ENCODE data around the gene LACRT.

The LACRT gene

DNA sequence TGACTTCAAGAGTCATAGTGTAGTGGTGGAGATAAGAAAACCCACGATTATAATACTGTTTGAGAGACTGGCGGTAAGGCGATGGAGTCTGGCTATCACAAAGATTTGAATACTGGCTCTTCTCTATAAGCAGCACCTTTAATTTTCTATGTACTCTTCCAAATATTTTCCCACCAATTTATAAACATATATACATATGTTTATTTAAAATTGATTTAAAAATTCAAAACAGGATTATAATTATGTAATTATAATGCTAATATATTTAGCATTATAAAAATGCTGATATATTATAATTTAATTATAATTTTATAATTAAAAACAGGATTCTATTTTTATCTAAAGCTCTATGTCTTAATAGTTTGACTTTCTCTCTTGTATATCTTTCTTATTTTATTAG, 28.9 kb upstream of the LACRT start:
- no peak overlapping the region for H3K4me3 ChIP-seq (ENCODE audit: low read depth, low read length)
- in situ Hi-C loops (cut with HindIII; ENCODE audit: low sequenced_read_pairs), result no loop called here
- no peak for DNase-seq (ENCODE audit: low read depth)
- TF ChIP-seq, protein P1, sequence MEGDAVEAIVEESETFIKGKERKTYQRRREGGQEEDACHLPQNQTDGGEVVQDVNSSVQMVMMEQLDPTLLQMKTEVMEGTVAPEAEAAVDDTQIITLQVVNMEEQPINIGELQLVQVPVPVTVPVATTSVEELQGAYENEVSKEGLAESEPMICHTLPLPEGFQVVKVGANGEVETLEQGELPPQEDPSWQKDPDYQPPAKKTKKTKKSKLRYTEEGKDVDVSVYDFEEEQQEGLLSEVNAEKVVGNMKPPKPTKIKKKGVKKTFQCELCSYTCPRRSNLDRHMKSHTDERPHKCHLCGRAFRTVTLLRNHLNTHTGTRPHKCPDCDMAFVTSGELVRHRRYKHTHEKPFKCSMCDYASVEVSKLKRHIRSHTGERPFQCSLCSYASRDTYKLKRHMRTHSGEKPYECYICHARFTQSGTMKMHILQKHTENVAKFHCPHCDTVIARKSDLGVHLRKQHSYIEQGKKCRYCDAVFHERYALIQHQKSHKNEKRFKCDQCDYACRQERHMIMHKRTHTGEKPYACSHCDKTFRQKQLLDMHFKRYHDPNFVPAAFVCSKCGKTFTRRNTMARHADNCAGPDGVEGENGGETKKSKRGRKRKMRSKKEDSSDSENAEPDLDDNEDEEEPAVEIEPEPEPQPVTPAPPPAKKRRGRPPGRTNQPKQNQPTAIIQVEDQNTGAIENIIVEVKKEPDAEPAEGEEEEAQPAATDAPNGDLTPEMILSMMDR (IDR thresholded peaks at IDR 0.05; ENCODE audit: low read depth, low read length, missing control alignments), result no peak

DNA sequence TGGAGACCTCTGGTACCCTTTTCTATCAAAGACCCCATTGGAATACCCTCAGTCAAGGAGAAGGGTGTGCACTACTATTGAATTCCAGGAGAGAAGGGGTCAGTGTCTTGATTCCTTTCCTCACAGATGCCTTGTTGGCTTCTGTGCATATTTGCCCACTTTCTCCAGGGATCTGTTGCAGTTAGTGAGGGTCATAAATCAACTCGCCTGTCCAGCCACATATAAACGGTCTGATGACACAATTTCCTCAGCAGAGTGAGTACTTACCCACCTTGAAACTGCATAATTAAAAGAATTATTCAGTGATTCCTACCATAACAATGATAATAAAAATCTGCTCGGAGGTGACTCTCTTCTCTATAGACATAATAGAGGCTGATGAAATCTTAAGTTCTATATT, 27.3 kb upstream of the LACRT start:
- no peak overlapping the region for H3K4me3 ChIP-seq (ENCODE audit: low read depth, low read length)
- TF ChIP-seq, protein P1 (IDR thresholded peaks at IDR 0.05; ENCODE audit: low read depth, low read length, missing control alignments), result no peak
- in situ Hi-C loops (cut with HindIII; ENCODE audit: low sequenced_read_pairs), result no loop called here
- DNase-seq (ENCODE audit: low read depth), result no peak

DNA sequence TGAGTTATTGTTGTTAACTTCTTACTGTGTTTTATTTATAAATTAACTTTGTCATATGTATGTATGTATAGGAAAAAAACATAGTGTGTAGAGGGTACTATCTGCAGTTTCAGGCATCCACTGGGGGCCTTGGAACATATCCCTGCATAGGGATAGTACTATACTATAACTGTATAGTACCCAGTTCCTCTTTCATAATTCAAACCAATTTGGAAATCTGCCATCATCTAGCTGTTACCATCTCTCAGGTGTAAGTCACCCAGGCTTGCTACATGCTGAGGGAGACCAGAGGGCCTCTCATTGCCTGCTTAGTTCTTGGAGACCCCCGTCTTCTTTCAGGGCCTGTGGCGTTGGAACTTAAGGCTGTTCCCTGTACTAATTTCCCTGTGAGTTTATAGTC, 26.4 kb upstream of the LACRT start:
- in situ Hi-C loops (cut with HindIII; ENCODE audit: low sequenced_read_pairs), result no loop called here
- no peak overlapping the region for H3K4me3 ChIP-seq (ENCODE audit: low read depth, low read length)
- DNase-seq (ENCODE audit: low read depth), result no peak
- TF ChIP-seq, protein P1 (IDR thresholded peaks at IDR 0.05; ENCODE audit: low read depth, low read length, missing control alignments), result no peak

DNA sequence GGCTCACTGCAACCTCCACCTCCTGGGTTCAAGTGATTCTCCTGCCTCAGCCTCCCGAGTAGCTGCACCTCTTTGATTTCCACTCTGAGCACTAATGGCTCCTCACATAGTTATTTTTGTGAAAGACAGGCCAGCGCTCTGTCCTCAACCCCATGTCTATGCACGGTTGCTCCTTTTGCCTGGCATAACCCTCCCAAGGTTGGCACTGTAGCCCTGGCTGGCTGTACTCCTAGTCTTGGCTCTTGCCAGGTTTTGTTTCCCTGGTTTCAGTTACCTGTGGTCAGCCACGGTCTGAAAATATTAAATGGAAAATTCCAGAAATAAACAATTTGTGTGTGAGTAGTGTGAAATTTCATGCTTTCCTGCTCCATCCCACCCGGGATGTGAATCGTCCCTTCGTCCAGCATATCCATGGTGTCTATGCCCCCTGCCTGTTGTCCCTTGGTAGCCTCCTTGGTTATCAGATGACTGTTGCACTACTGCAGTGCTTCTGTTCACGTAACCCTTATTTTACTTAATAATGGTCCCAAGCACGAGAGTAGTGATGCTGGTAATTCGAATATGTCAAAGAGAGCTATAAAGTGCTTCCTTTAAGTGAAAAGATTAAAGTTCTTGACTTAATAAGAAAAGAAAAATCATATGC, 25.7 kb upstream of the LACRT start:
- TF ChIP-seq, protein P1 (IDR thresholded peaks at IDR 0.05; ENCODE audit: low read depth, low read length, missing control alignments), result no peak
- DNase-seq (ENCODE audit: low read depth), result no peak
- in situ Hi-C loops (cut with HindIII; ENCODE audit: low sequenced_read_pairs), result no loop called here
- no peak overlapping the region for H3K4me3 ChIP-seq (ENCODE audit: low read depth, low read length)

DNA sequence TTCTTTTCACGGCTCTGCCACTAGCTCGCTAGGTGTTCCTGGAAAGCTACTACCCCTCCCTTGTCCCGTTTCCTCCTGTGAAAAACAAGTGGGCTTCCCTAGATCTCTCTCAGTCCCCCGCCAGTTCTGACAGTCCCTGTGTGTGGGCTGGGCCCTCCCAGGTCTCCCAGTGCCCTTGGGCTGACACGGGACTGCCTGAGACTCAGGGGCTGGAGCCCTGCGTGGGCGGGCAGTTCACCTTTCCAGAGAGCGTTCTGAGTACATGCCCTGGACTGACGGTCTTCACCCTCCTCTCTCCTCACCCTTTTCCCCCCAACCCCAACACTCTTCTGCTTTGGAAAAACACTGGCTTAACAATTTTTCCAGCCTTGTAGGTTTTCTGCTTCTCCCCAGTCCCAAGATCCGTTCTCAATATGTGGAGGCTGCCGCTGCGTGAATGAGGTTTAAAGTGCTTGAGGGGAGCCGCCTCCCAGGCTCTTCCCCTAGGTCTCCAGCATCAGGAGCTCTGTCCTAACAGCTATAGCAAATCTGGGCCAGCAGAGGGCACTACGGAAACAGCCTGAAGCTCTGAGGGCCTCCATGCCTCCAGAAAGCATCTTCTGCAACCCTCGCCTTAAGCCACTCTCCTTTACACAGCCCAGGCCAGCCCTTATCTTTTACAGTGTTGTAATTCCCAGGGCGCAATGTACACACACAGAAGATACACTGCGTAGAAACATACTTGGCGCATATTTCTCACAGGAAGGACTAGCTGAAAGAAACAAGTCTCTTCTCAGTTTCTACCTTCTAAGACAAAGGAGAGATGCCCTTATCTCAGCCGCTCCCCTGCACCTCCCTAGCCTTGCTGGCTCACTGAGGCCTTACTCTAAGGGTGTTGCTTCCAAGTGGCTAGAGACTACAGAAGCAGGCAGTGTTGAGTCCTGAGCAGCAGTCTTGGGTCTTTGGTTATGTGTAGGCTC, 23.9 kb upstream of the LACRT start:
- no peak for DNase-seq (ENCODE audit: low read depth)
- TF ChIP-seq, protein P1 (IDR thresholded peaks at IDR 0.05; ENCODE audit: low read depth, low read length, missing control alignments), result peak; percentile 42
- in situ Hi-C loops (cut with HindIII; ENCODE audit: low sequenced_read_pairs), result no loop called here

DNA sequence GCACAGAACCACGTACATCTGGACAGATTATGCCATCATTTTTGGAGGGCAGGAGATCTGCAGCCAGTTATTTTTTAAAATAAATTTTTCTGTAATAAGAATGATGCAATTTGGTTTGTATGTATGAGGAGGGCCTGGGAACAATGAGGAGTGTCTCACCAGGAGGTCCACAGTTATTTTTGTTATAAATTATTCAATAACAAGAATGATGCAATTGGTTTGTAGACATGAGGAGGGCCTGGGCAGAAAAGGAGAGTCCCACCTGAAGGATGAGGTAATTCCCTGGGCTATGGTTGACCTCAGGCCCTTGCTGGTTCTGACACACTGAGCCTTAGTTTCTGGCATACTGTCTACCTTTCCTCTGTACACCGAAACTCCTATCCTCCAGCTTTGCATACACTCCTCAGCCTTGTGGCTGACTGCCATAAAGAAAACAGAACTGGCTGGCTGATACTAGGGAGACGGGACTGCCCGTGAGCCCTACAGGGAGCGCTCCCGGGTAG, 22.5 kb upstream of the LACRT start:
- H3K4me3 ChIP-seq (ENCODE audit: low read depth, low read length), result no peak overlapping the region
- no peak for DNase-seq (ENCODE audit: low read depth)
- in situ Hi-C loops (cut with HindIII; ENCODE audit: low sequenced_read_pairs), result no loop called here
- TF ChIP-seq, protein P1 (IDR thresholded peaks at IDR 0.05; ENCODE audit: low read depth, low read length, missing control alignments), result no peak

More for the DNA sequence above, 23.9 kb upstream of the LACRT start:
- H3K4me3 ChIP-seq (ENCODE audit: low read depth, low read length), result no peak overlapping the region
